KOPT-K1 (cell line): ENCODE measurements around the gene POR.

ENCODE experiments used
- H3K27ac ChIP-seq: fragments of 200-600 bp; sonication (generic); 2 replicates; pipeline ENCODE4 v1.5.1; 2016; ENCODE audit warnings: antibody characterized with exemption, mild to moderate bottlenecking, low read depth, low read length; ENCODE audit not compliant: poor library complexity, severe bottlenecking
- H3K36me3 ChIP-seq: fragments of 200-600 bp; sonication (generic); 2 replicates; pipeline ENCODE4 v1.5.1; 2017; ENCODE audit warnings: antibody characterized with exemption, mild to moderate bottlenecking, low read length, moderate library complexity; ENCODE audit not compliant: insufficient read depth
- H3K9me3 ChIP-seq: fragments of 200-600 bp; sonication (generic); 2 replicates; pipeline ENCODE4 v1.5.1; 2017; ENCODE audit warnings: antibody characterized with exemption, low read length, mild to moderate bottlenecking; ENCODE audit not compliant: insufficient read depth, poor library complexity, severe bottlenecking

POR gene

DNA sequence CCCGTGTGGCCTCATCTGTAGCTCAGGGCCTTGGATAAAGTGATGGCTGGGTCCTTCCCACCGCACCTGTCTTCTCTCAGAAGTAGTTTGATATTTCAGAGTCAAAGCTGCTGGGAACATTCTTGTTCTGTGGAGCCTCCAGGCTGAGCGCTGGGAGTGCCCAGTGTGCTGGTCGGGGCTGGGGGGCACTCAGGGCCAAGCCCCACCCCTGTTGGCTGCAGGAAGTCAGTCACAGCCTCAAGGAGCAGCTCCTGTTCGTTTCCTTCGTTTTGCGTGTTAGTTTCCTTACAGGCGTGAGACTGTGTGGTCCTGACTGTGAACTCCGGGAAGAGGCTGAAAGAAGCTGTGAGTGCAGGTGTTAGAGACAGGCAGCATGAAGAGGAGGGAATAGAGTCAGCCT, 33.2 kb downstream of the POR start:
- Histone ChIP-seq H3K9me3 (no peaks in the 10 kb centered on the region), H3K36me3 (no peaks in the 10 kb centered on the region), H3K27ac (no peak overlapping the region)

DNA sequence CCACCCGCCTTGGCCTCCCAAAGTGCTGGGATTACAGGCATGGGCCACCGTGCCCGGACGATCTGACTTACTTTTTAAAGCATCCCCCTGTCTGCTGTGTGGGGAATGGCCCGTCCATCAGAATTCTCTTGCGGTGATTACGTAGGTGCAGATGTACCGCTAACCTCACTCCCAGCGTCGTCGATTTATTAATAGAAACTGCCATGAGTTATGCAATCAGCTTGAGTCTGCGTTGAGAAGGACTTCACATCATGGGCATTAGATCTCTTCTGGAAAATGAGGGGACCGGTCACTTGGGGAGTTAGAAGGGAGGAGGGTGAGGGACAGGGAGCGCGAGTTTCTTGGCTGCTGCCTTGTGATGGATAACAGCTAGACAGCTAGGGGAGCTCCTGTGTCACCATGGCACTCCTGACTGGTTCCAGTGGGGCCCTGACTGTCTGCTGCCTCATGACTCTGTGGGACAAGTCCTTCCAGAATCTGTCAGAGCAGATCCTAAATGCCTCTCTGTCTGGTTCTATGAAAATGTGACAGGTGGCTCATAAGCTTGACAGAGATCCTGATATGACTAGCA, 35.2 kb downstream of the POR start:
- no peaks in the 10 kb centered on the region for H3K9me3 ChIP-seq
- H3K36me3 ChIP-seq = peaks cover 6% of the 10 kb centered on the region; the same call in 1 of the 2 replicates
- H3K27ac ChIP-seq = no peak overlapping the region

DNA sequence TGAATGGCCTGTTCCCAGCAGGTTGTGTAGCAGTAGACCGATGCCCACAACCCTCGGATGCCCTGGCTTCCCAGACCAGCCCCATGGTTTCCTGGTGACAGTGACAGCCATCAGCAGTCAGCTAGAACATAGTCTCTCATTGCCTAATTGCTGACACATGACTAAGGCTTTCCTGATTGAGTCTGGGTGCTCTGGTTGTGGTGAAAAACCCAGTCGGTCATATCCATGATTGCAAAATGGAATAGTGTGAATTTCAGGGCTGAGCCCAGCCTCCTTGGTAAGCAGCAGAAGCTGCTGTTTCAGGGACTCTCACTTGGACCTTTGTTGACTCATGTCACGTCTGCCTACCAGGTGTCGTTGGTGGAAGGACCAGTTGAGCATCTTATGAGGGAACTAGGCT, 36.6 kb downstream of the POR start:
- H3K9me3 ChIP-seq = no peaks in the 10 kb centered on the region
- H3K36me3 ChIP-seq = peaks cover 19% of the 10 kb centered on the region
- no peak overlapping the region for H3K27ac ChIP-seq

GRCh38 chr7:75953431-75953830, 38.5 kb downstream of the POR start:
- H3K27ac ChIP-seq = no peak overlapping the region
- H3K36me3 ChIP-seq = peaks cover 25% of the 10 kb centered on the region
- no peaks in the 10 kb centered on the region for H3K9me3 ChIP-seq

DNA sequence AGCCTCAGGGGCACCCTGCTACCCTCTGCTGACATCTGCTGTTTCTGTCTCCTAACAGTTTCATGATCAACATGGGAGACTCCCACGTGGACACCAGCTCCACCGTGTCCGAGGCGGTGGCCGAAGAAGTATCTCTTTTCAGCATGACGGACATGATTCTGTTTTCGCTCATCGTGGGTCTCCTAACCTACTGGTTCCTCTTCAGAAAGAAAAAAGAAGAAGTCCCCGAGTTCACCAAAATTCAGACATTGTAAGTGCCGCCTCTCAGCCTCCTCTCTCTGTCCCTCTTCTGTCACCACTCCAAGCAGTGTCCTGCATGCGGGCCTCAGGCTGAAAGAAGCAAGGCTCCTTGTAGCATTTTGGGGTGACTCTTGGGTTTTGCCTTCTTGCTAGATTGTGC, 39.0 kb downstream of the POR start:
- peaks cover 28% of the 10 kb centered on the region for H3K36me3 ChIP-seq
- no peak overlapping the region for H3K27ac ChIP-seq
- no peaks in the 10 kb centered on the region for H3K9me3 ChIP-seq

DNA sequence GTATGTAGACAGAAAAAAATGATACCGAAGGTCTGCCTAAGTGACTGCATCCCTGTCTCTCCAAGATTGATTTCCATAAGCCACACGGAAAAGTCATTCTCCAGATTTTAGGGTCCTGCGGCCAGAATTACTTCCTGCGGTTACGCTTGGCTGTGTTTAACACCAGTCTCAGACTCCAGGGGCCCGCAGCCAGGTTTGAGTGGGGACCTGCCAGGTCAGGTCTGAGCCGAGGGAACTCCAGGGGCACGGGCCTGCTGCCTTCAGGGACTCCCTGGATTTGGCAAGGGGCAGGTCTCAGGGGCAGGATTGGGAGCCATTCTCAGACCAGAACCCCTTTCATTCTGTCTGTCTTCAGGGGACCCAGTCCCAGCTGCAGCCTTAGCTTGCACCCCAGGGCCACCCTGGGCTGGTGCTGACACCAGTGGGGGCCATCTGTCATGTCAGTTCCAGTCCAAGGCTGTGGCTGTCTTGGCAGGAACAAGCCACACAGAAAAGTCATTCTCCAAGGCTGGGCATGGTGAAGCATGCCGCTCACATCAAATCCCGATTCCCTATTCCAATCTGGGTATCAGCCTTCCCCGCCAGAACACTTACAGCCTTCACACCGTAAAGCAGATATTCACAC, 40.5 kb downstream of the POR start:
- Histone ChIP-seq H3K36me3 (peaks cover 28% of the 10 kb centered on the region), H3K27ac (no peak overlapping the region)

GRCh38 chr7:75957021-75957736, 42.2 kb downstream of the POR start:
- no peak overlapping the region for H3K27ac ChIP-seq
- H3K36me3 ChIP-seq = peaks cover 28% of the 10 kb centered on the region
- H3K9me3 ChIP-seq = no peaks in the 10 kb centered on the region

More for the DNA sequence above, 40.5 kb downstream of the POR start:
- H3K9me3 ChIP-seq = no peaks in the 10 kb centered on the region

GRCh38 chr7:75958802-75959543, 44.0 kb downstream of the POR start:
- peaks cover 28% of the 10 kb centered on the region for H3K36me3 ChIP-seq
- H3K9me3 ChIP-seq = no peaks in the 10 kb centered on the region
- no peak overlapping the region for H3K27ac ChIP-seq

DNA sequence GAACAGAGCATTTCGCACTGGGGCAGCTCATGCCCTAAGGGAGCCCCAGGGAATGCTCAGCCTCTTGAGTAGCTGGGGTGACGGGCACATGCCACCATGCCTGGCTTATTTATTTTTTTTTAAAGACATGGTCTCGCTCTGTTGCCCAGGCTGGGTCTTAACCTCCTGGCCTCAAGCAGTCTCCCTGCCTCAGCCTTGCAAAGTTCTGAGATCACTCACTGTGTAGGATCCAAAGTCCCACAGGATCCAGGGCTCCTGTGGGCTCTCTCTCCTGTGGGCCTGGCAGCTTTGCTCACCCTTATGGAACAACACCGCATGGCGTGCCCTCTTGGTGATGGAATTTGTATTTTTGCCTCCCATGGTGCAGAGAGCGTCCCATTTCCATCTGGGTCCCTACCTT, 45.4 kb downstream of the POR start:
- Histone ChIP-seq H3K36me3 (peaks cover 21% of the 10 kb centered on the region), H3K9me3 (no peaks in the 10 kb centered on the region), H3K27ac (no peak overlapping the region)

GRCh38 chr7:75961218-75961617, 46.3 kb downstream of the POR start:
- no peak overlapping the region for H3K27ac ChIP-seq
- H3K36me3 ChIP-seq = peaks cover 12% of the 10 kb centered on the region
- no peaks in the 10 kb centered on the region for H3K9me3 ChIP-seq

DNA sequence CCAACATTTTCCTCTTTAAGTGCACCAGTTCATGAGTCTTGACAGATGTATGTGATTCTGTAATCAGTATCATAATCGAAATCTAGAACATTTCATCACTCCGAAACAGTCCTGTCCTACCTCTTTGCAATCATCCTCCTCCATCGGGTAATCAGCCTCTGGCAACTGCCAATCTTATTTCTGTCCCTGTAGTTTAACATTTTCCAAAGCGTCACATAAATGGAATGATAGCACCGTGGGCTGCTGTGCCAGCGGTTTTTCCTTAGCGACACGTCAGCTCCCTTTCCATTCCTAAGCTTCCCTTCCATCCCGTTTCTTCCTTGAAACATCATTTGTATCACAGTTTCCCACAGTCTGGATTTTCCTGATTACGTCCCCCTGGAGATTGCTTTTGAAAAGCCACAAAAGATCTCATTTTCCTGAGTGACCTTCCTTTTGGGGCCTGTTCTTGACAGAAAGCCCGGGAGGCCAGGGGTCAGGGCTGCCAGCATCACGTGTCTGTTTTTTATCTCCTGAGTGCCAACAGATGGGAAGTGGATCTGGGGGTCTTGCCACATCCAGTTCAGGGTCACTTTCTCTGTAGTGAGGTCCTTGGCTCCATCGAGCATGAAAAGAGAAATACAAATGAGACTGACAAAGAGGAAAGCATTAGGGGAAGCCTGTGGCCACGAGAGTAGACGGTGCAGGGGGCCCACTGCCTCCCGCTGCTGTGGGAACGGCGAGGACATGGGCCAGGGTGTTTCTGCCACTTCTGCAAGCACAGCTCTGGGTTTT, 47.8 kb downstream of the POR start:
- Histone ChIP-seq H3K36me3 (peaks cover 9% of the 10 kb centered on the region; the same call in 1 of the 2 replicates), H3K27ac (no peak overlapping the region), H3K9me3 (no peaks in the 10 kb centered on the region)

DNA sequence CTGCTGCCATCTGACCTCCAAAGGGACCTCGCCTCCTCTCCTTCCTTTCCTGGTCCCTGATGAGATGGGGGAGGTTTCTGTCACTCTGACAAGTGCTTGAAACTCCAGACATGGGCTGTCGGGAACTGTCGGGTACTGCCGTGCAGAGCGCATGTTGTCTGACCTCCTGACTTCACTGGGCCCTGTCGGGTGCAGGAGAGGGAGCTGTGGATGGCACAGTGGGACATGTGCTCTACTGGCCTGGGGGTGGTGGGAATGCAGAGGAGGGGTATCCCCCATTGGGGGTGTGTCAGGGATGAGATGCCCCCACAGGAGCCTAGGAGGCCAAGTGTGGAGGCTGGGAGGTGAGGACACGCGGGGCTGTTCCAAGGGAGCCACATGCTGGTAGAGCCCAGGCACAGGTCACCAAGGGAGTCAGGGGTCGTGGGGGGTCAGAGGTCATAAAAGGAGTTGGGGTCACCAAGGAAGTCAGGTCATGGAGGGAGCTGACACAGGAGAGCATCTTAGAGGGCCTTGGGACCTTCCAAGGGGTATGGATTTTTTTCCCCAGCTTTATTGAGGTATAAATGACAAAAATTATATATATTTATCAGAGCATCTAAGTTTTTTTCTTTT, 48.5 kb downstream of the POR start:
- Histone ChIP-seq H3K36me3 (peaks cover 3% of the 10 kb centered on the region; the same call in 1 of the 2 replicates), H3K9me3 (no peaks in the 10 kb centered on the region), H3K27ac (no peak overlapping the region)

- Histone ChIP-seq H3K36me3 (no peaks in the 10 kb centered on the region), H3K27ac (no peak overlapping the region), H3K9me3 (no peaks in the 10 kb centered on the region)
Measured at GRCh38 chr7:75965617-75966016, 50.7 kb downstream of the POR start.

DNA sequence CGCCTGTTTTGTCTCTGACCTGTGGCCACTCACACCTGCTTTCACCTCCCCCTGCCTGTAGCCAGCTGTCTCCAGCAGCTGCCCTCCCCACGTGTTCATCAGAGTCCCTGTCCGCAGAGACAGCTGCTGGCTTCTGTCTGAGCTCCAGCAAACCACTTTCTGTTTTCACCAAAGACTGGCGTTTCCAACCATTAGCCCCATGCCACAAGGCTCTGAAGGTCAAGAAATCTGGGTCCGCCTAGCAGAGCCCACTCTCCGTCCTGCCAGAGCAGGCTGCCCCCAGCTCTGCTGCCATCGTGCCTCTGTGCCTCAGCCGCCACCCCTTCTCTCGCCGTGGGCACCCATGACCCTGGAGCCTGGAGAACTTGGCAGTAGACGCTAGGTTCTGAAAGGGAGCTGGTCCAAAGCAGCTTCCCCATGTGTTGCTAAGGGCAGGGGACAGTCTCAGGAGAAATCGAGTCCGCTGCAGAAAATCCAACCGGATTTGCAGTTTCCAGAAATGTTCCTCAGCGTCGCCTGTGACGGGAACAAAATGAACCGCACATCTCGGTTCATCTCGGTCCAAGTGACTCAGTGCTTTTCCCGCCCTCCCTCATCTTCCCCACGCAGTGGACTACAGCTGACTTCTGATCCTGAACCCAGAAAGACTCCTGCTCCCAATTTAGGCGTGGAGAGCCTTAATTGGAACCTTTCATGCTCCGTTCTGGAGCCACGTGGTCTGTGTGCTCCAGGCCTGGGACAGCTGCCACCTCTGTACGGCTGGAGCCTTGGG, 51.4 kb downstream of the POR start:
- Histone ChIP-seq H3K27ac (no peak overlapping the region), H3K36me3 (no peaks in the 10 kb centered on the region), H3K9me3 (no peaks in the 10 kb centered on the region)
